ENCODE results near the gene LYRM2.

GRCh38 chr6:89584539-89584938 is 54.0 kb downstream of the LYRM2 start:
- TF ChIP-seq REST (IDR thresholded peaks at IDR 0.05; ENCODE audit: low read depth) (no peak), POLR2A (IDR thresholded peaks at IDR 0.05; ENCODE audit: borderline replicate concordance, extremely low read depth, insufficient read depth, insufficient read length) (no peak), ATF3 (IDR thresholded peaks at IDR 0.05) (no peak), ZNF274 (IDR thresholded peaks at IDR 0.05; ENCODE audit: low read depth, low read length) (no peak), CTCF (IDR thresholded peaks at IDR 0.05 in 2 of 3, conservative IDR thresholded peaks at IDR 0.05 in 1 of 3; ENCODE audit: borderline replicate concordance in 1 of 3, insufficient read depth in 1 of 3, low read depth in 2 of 3, low read length in 2 of 3) (no peak), EZH2 (IDR thresholded peaks at IDR 0.05) (no peak), MAX (IDR thresholded peaks at IDR 0.05) (no peak), POLR2AphosphoS5 (IDR thresholded peaks at IDR 0.05; ENCODE audit: low read depth, low read length) (no peak), SRF (IDR thresholded peaks at IDR 0.05; ENCODE audit: low read depth) (no peak), EGR1 (IDR thresholded peaks at IDR 0.05; ENCODE audit: low read depth) (no peak), ZFX (IDR thresholded peaks at IDR 0.05) (no peak), CEBPB (IDR thresholded peaks at IDR 0.05; ENCODE audit: low read depth) (no peak), SIN3A (IDR thresholded peaks at IDR 0.05; ENCODE audit: low read depth) (no peak), TCF7L2 (IDR thresholded peaks at IDR 0.05; ENCODE audit: borderline replicate concordance, extremely low read depth, insufficient read depth, insufficient read length) (no peak)

Measured in HCT116 (cell line).